IMR-90 (cell line): ENCODE results near the gene DOCK2. TPM values are rescaled to one million over a fixed set of nuclear protein-coding genes. Genes with fewer than 3 reads are reported as not detected.

Experiments used
- ATAC-seq: fragments of 200-7000 bp; cut with Tn5 transposase; 2 replicates; pipeline ENCODE4 v1.9.1; 2020; ENCODE audit warnings: low read depth, mild to moderate bottlenecking, moderate library complexity
- BruUV-seq: library from RNA; stranded (reverse); fragments of 400-500 nt; replicated peaks from 2 replicates; lab custom pipeline; 2021; lab: Mats Ljungman, UMichigan
- CTCF ChIA-PET: fragments of 300-600 bp; formaldehyde crosslinking; extraction: SDS; loops from one replicate; lab custom pipeline; 2021; ENCODE audit warnings: antibody characterized with exemption; lab: Yijun Ruan, JAX
- POLR2A ChIA-PET: fragments of 300-600 bp; sonication (Branson Sonifier 250); formaldehyde crosslinking; loops from one replicate; lab custom pipeline; 2022; ENCODE audit warnings: antibody characterized with exemption; ENCODE audit not compliant: unreplicated experiment; lab: Charles Lee
- DNase-seq: peaks from one replicate; pipeline ENCODE4 v3.0.0; 2013
- H2AFZ ChIP-seq: replicated peaks from 2 replicates; pipeline ENCODE3; 2013; ENCODE audit warnings: low read length, mild to moderate bottlenecking; ENCODE audit not compliant: poor library complexity
- H2AK5ac ChIP-seq: 2 replicates; pipeline ENCODE4 v1.6.1; 2013; ENCODE audit warnings: low read depth, low read length, inconsistent platforms
- H2AK9ac ChIP-seq: replicated peaks from 2 replicates; pipeline ENCODE3; 2013; ENCODE audit warnings: mild to moderate bottlenecking, low read depth, low read length, moderate library complexity; ENCODE audit not compliant: poor library complexity
- H2BK120ac ChIP-seq: 2 replicates; pipeline ENCODE4 v1.6.1; 2013; ENCODE audit warnings: low read depth, low read length, inconsistent platforms
- H2BK15ac ChIP-seq: 3 replicates; pipeline ENCODE4 v1.6.1; 2013; ENCODE audit warnings: low read depth, low read length, inconsistent platforms
- H2BK20ac ChIP-seq: 2 replicates; pipeline ENCODE4 v1.6.1; 2013; ENCODE audit warnings: low read depth, mild to moderate bottlenecking, inconsistent platforms, low read length, moderate library complexity
- H2BK5ac ChIP-seq: 2 replicates; pipeline ENCODE4 v1.6.1; 2013; ENCODE audit warnings: mild to moderate bottlenecking, low read depth, low read length, inconsistent platforms; ENCODE audit not compliant: poor library complexity, severe bottlenecking
- H3K14ac ChIP-seq: replicated peaks from 2 replicates; pipeline ENCODE4 v1.6.1; 2013; ENCODE audit warnings: low read depth, low read length, inconsistent platforms
- H3K18ac ChIP-seq: 2 replicates; pipeline ENCODE4 v1.6.1; 2013; ENCODE audit warnings: low read depth, low read length, control low read depth
- H3K23ac ChIP-seq: 2 replicates; pipeline ENCODE4 v1.6.1; 2013; ENCODE audit warnings: low read depth, low read length, inconsistent platforms
- H3K27ac ChIP-seq: 2 replicates; pipeline ENCODE4 v1.5.1; 2013; ENCODE audit warnings: mild to moderate bottlenecking, control low read depth, low read length; ENCODE audit not compliant: insufficient read depth
- H3K27me3 ChIP-seq: 2 replicates; pipeline ENCODE4 v1.6.1; 2013; ENCODE audit warnings: low read length; ENCODE audit not compliant: control insufficient read depth, insufficient read depth
- H3K36me3 ChIP-seq: 2 replicates; pipeline ENCODE4 v1.6.1; 2013; ENCODE audit warnings: low read length, mixed read lengths; ENCODE audit not compliant: control insufficient read depth, insufficient read depth
- H3K4ac ChIP-seq: 2 replicates; pipeline ENCODE4 v1.6.1; 2013; ENCODE audit warnings: low read depth, low read length, inconsistent platforms
- H3K4me1 ChIP-seq: 2 replicates; pipeline ENCODE4 v1.6.1; 2013; ENCODE audit warnings: low read length, mixed read lengths; ENCODE audit not compliant: control insufficient read depth, insufficient read depth
- H3K4me2 ChIP-seq: 2 replicates; pipeline ENCODE4 v1.6.1; 2013; ENCODE audit warnings: low read depth, mild to moderate bottlenecking, control low read depth, low read length, moderate library complexity
- H3K4me3 ChIP-seq: 2 replicates; pipeline ENCODE4 v1.5.1; 2013; ENCODE audit warnings: low read depth, mild to moderate bottlenecking, control low read depth, low read length, moderate library complexity; ENCODE audit not compliant: insufficient read depth
- H3K56ac ChIP-seq: 2 replicates; pipeline ENCODE4 v1.6.1; 2013; ENCODE audit warnings: low read length, inconsistent platforms; ENCODE audit not compliant: insufficient read depth; ENCODE audit errors: extremely low read depth
- H3K79me1 ChIP-seq, 2 experiments: 2 replicates each; pipeline ENCODE4 v1.6.1; 2013; ENCODE audit warnings: low read length in 2 of 2, inconsistent platforms in 1 of 2, low read depth in 1 of 2
- H3K9ac ChIP-seq: 2 replicates; pipeline ENCODE4 v1.6.1; 2013; ENCODE audit warnings: low read depth, low read length, control low read depth
- H3K9me1 ChIP-seq: 2 replicates; pipeline ENCODE4 v1.6.1; 2013; ENCODE audit warnings: low read length, inconsistent platforms; ENCODE audit not compliant: insufficient read depth
- H3K9me3 ChIP-seq: 2 replicates; pipeline ENCODE4 v1.6.1; 2013; ENCODE audit warnings: low read length; ENCODE audit not compliant: control insufficient read depth, insufficient read depth
- H4K20me1 ChIP-seq: 2 replicates; pipeline ENCODE4 v1.6.1; 2013; ENCODE audit warnings: low read length, inconsistent platforms; ENCODE audit not compliant: insufficient read depth
- H4K5ac ChIP-seq: 2 replicates; pipeline ENCODE4 v1.6.1; 2013; ENCODE audit warnings: mild to moderate bottlenecking, low read depth, low read length, control low read depth
- H4K8ac ChIP-seq, 2 experiments: 2 replicates each; pipeline ENCODE4 v1.6.1; 2013; ENCODE audit warnings: low read depth in 2 of 2, low read length in 2 of 2, control low read depth in 1 of 2, inconsistent platforms in 1 of 2
- H4K91ac ChIP-seq: 2 replicates; pipeline ENCODE4 v1.6.1; 2013; ENCODE audit warnings: low read depth, low read length, inconsistent platforms; ENCODE audit not compliant: insufficient read depth
- CHD1 ChIP-seq: IDR thresholded peaks from 2 replicates; pipeline ENCODE4 v1.6.1; 2012; ENCODE audit warnings: low read depth, low read length, improper control_type of control experiment
- FOS ChIP-seq: fragments of 150-350 bp; IDR thresholded peaks from 2 replicates; pipeline ENCODE4 v1.6.1; 2016; ENCODE audit warnings: low read depth, low read length
- NFE2L2 ChIP-seq: fragments of 150-350 bp; IDR thresholded peaks from 2 replicates; pipeline ENCODE4 v1.6.1; 2016; ENCODE audit warnings: low read depth, mild to moderate bottlenecking, low read length
- RCOR1 ChIP-seq: IDR thresholded peaks from 2 replicates; pipeline ENCODE4 v1.6.1; 2012; ENCODE audit warnings: mild to moderate bottlenecking, low read length, improper control_type of control experiment; ENCODE audit not compliant: insufficient replicate concordance
- SMC3 ChIP-seq: fragments of 150-350 bp; IDR thresholded peaks from 2 replicates; pipeline ENCODE4 v1.6.1; 2016; ENCODE audit warnings: low read depth, mild to moderate bottlenecking, antibody characterized with exemption, low read length, moderate library complexity
- USF2 ChIP-seq: fragments of 150-350 bp; IDR thresholded peaks from 2 replicates; pipeline ENCODE4 v1.6.1; 2017; ENCODE audit warnings: mild to moderate bottlenecking, antibody characterized with exemption, low read length, low read depth
- WGBS, 2 experiments: methylation state at CpG; one replicate each; pipeline versions ENCODE4 v1.1.5 to v1.1.7; 2013; ENCODE audit warnings: missing lambda C conversion rate in 2 of 2; ENCODE audit not compliant: insufficient read length in 1 of 2; ENCODE audit errors: extremely low coverage in 2 of 2; 5-methylcytosine and 5-hydroxymethylcytosine counted together
- dilution Hi-C: fragments of 300-500 bp; cut with HindIII; formaldehyde crosslinking; loops from one replicate; pipeline ENCODE4 v1.14.3; 2018; ENCODE audit warnings: low sequenced_read_pairs; ENCODE audit not compliant: unreplicated experiment
- in situ Hi-C: fragments of 300-500 bp; cut with MboI; formaldehyde crosslinking; loops from 3 replicates; pipeline ENCODE4 v1.14.3; 2019; ENCODE audit warnings: low sequenced_read_pairs, inconsistent platforms, mixed read lengths
- intact Hi-C: fragments of 100-400 bp; cut with micrococcal nuclease; formaldehyde crosslinking; loops from 2 replicates; pipeline ENCODE4 v1.10.0; 2022
- polyA plus RNA-seq, 3 experiments: library from polyadenylated mRNA; depleted of rRNA; stranded (reverse); fragments of >200 nt; gene quantifications; 2 replicates each; pipeline ENCODE4 v1.2.3, GENCODE V29; 2012; ENCODE audit warnings: low replicate concordance in 1 of 3
- total RNA-seq: library from RNA; depleted of rRNA; stranded (reverse); fragments of >200 nt; gene quantifications from 2 replicates; pipeline ENCODE4 v1.2.3, GENCODE V29; 2012
- TF ChIP-seq, protein P1 (sequence below): fragments of 150-350 bp; IDR thresholded peaks from 2 replicates; pipeline ENCODE4 v1.6.1; 2016; ENCODE audit warnings: low read depth, mild to moderate bottlenecking, low read length, moderate library complexity, borderline replicate concordance

The DOCK2 gene
- total and polyA plus RNA-seq, 2 of the 4 experiments (the other 2 are of a cell fraction) = 0.72 to 3.0 TPM

GRCh38 chr5:169648725-169649310, 11.7 kb downstream of the DOCK2 start:
- Histone ChIP-seq H3K4me1 (peaks cover 26% of the 10 kb centered on the region), H3K9me1 (peaks cover 24% of the 10 kb centered on the region), H3K4me3 (no peak overlapping the region), H3K4me2 (no peak overlapping the region), H3K36me3 (no peaks in the 10 kb centered on the region), H2AK5ac (peak overlapping the region; percentile 83; the same call in 1 of the 2 replicates), H3K27me3 (no peaks in the 10 kb centered on the region), H4K8ac (peak overlapping the region; percentile 21 to 36; a peak in 1 of 4 replicates), H2BK5ac (peak overlapping the region; percentile 42), H3K9ac (no peak overlapping the region), H2BK20ac (peak overlapping the region; percentile 87), H3K23ac (no peak overlapping the region), H3K9me3 (no peaks in the 10 kb centered on the region), H3K27ac (no peak overlapping the region), H2AK9ac (peak overlapping the region; percentile 5), H2AFZ (peak overlapping the region; percentile 77), H3K14ac (peak overlapping the region; percentile 48), H4K5ac (no peak overlapping the region; the same call in 1 of the 2 replicates), H3K56ac (no peak overlapping the region), H4K91ac (peak overlapping the region; percentile 57), H3K79me1 (0 out of 4 replicates have a peak, but pooled peaks cover 0 to 5% of the 10 kb centered on the region in 2 experiments), H3K18ac (no peak overlapping the region), H2BK120ac (peak overlapping the region; percentile 79), H3K4ac (peak overlapping the region; percentile 67), H4K20me1 (no peaks in the 10 kb centered on the region), H2BK15ac (peak overlapping the region; percentile 61; the same call in 2 of the 3 replicates)
- ATAC-seq (peak; percentile 12; the same call in 1 of the 2 replicates), DNase-seq (peak; percentile 48)
- TF ChIP-seq CHD1 (no peak), FOS (0 out of 2 replicates have a peak, but pooled peaks have one; percentile 5), USF2 (no peak), SMC3 (no peak), RCOR1 (no peak), NFE2L2 (peak; percentile 73)
- TF ChIP-seq, protein P1, sequence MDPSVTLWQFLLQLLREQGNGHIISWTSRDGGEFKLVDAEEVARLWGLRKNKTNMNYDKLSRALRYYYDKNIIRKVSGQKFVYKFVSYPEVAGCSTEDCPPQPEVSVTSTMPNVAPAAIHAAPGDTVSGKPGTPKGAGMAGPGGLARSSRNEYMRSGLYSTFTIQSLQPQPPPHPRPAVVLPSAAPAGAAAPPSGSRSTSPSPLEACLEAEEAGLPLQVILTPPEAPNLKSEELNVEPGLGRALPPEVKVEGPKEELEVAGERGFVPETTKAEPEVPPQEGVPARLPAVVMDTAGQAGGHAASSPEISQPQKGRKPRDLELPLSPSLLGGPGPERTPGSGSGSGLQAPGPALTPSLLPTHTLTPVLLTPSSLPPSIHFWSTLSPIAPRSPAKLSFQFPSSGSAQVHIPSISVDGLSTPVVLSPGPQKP = no peak
- no TSS peak for BruUV-seq
- ChIA-PET CTCF (interaction anchor here (0.6 kb wide), 1 partner anchor 64 kb away, joined by 5 read pairs; no protein-coding TSS in a partner anchor), POLR2A (no interaction called here)
- 18% methylated on average over 4 of the region's 13 CpGs; no CpG with 5 or more reads in 1 of the 2 experiments for WGBS, 2 experiments
- dilution Hi-C loops = no loop called here
- in situ Hi-C loops = no loop called here
- intact Hi-C loops = no loop called here
